HEK293 (cell line): ENCODE results near the gene FGD6.

Source experiments
- CTCF ChIA-PET: fragments of 350-600 bp; formaldehyde crosslinking; extraction: SDS; loops from one replicate; lab custom pipeline; 2021; ENCODE audit warnings: antibody characterized with exemption; lab: Yijun Ruan, JAX
- POLR2A ChIA-PET: fragments of 300-600 bp; formaldehyde crosslinking; extraction: SDS; loops from one replicate; lab custom pipeline; 2020; ENCODE audit warnings: antibody characterized with exemption, inconsistent platforms; lab: Yijun Ruan, JAX
- H3K27ac ChIP-seq: fragments of 200-500 bp; sonication (Bioruptor generic); 2 replicates; pipeline ENCODE4 v1.5.1; 2014; ENCODE audit warnings: low read depth, low read length, control low read depth, inconsistent platforms; ENCODE audit errors: extremely low read depth
- H3K36me3 ChIP-seq, 2 experiments: fragments of 200-500 bp in 1 of 2; sonication (Bioruptor generic) in 1 of 2; 1 replicate in 1 of 2; 2 replicates in 1 of 2; pipeline ENCODE4 v1.5.1; 2014 to 2017; ENCODE audit warnings: inconsistent platforms in 2 of 2, low read length in 2 of 2; ENCODE audit not compliant: control insufficient read depth in 2 of 2, insufficient read depth in 1 of 2
- H3K4me1 ChIP-seq: fragments of 200-500 bp; sonication (Bioruptor generic); 2 replicates; pipeline ENCODE4 v1.5.1; 2014; ENCODE audit warnings: mild to moderate bottlenecking, low read length, inconsistent platforms; ENCODE audit not compliant: control insufficient read depth, insufficient read depth
- H3K4me3 ChIP-seq: 2 replicates; pipeline ENCODE4 v1.5.1; 2011; ENCODE audit warnings: low read depth, mild to moderate bottlenecking, control low read depth, low read length, moderate library complexity
- H3K9me3 ChIP-seq: fragments of 200-500 bp; sonication (Bioruptor generic); 2 replicates; pipeline ENCODE4 v1.5.1; 2014; ENCODE audit warnings: low read depth, low read length, inconsistent platforms; ENCODE audit not compliant: control insufficient read depth, insufficient read depth
- BCL11B ChIP-seq: fragments of 450-650 bp; formaldehyde crosslinking; IDR thresholded peaks from 2 replicates; pipeline ENCODE4 v1.5.1; 2016; ENCODE audit warnings: low read depth, missing biosample characterization, missing genetic modification characterization
- GLI2 ChIP-seq: fragments of 450-650 bp; formaldehyde crosslinking; IDR thresholded peaks from 2 replicates; pipeline ENCODE4; 2017; ENCODE audit warnings: missing biosample characterization, missing genetic modification characterization, low read depth, borderline replicate concordance
- KLF1 ChIP-seq: fragments of 450-650 bp; formaldehyde crosslinking; IDR thresholded peaks from 2 replicates; pipeline ENCODE4 v1.5.1; 2016; ENCODE audit warnings: missing biosample characterization, missing genetic modification characterization
- PBX3 ChIP-seq: sonication (generic); formaldehyde crosslinking; IDR thresholded peaks from 2 replicates; pipeline ENCODE4 v1.8.1; 2022; ENCODE audit warnings: mild to moderate bottlenecking, moderate library complexity, missing genetic modification reagents
- PRDM1 ChIP-seq: fragments of 450-650 bp; formaldehyde crosslinking; IDR thresholded peaks from 2 replicates; pipeline ENCODE4; 2016; ENCODE audit warnings: missing biosample characterization, missing genetic modification characterization
- SCRT2 ChIP-seq: fragments of 450-650 bp; formaldehyde crosslinking; IDR thresholded peaks from 2 replicates; pipeline ENCODE4 v1.5.1; 2016; ENCODE audit warnings: missing biosample characterization, missing genetic modification characterization
- ZBTB20 ChIP-seq: fragments of 450-650 bp; formaldehyde crosslinking; IDR thresholded peaks from 2 replicates; pipeline ENCODE4 v1.5.1; 2016; ENCODE audit warnings: missing biosample characterization, missing genetic modification characterization
- ZNF202 ChIP-seq: fragments of 450-650 bp; formaldehyde crosslinking; IDR thresholded peaks from 2 replicates; pipeline ENCODE4 v1.5.1; 2016; ENCODE audit warnings: missing biosample characterization, missing genetic modification characterization, borderline replicate concordance
- ZNF248 ChIP-seq: fragments of 450-650 bp; formaldehyde crosslinking; IDR thresholded peaks from 2 replicates; pipeline ENCODE4 v1.5.1; 2017; ENCODE audit warnings: missing biosample characterization, missing genetic modification characterization
- ZNF324 ChIP-seq: fragments of 450-650 bp; formaldehyde crosslinking; IDR thresholded peaks from 2 replicates; pipeline ENCODE4 v1.5.1; 2016; ENCODE audit warnings: missing biosample characterization, missing genetic modification characterization
- ZNF335 ChIP-seq: fragments of 450-650 bp; formaldehyde crosslinking; conservative IDR thresholded peaks from 2 replicates; pipeline ENCODE4 v1.5.1; 2016; ENCODE audit warnings: missing biosample characterization, missing genetic modification characterization
- ZNF350 ChIP-seq: fragments of 450-650 bp; formaldehyde crosslinking; IDR thresholded peaks from 2 replicates; pipeline ENCODE4 v1.5.0; 2017; ENCODE audit warnings: missing biosample characterization, mild to moderate bottlenecking, missing genetic modification characterization
- ZNF394 ChIP-seq: fragments of 450-650 bp; formaldehyde crosslinking; IDR thresholded peaks from 2 replicates; pipeline ENCODE4 v1.5.1; 2016; ENCODE audit warnings: missing biosample characterization, missing genetic modification characterization, mild to moderate bottlenecking, moderate library complexity, borderline replicate concordance
- ZNF423 ChIP-seq: fragments of 450-650 bp; formaldehyde crosslinking; IDR thresholded peaks from 2 replicates; pipeline ENCODE4 v1.5.1; 2016; ENCODE audit warnings: missing biosample characterization, missing genetic modification characterization
- ZNF473 ChIP-seq: fragments of 450-650 bp; formaldehyde crosslinking; IDR thresholded peaks from 2 replicates; pipeline ENCODE4 v1.5.1; 2017; ENCODE audit warnings: missing biosample characterization, missing genetic modification characterization
- ZNF843 ChIP-seq: fragments of 450-650 bp; formaldehyde crosslinking; IDR thresholded peaks from 2 replicates; pipeline ENCODE4 v1.5.1; 2016; ENCODE audit warnings: missing biosample characterization, missing genetic modification characterization
- ZSCAN18 ChIP-seq: fragments of 450-650 bp; formaldehyde crosslinking; IDR thresholded peaks from 2 replicates; pipeline ENCODE4 v1.5.1; 2016; ENCODE audit warnings: missing biosample characterization, missing genetic modification characterization
- TF ChIP-seq, protein P1 (sequence below): fragments of 450-650 bp; formaldehyde crosslinking; IDR thresholded peaks from 2 replicates; pipeline ENCODE4 v1.5.1; 2016; ENCODE audit warnings: missing biosample characterization, missing genetic modification characterization
- TF ChIP-seq, protein P2 (sequence below): fragments of 450-650 bp; formaldehyde crosslinking; IDR thresholded peaks from 2 replicates; pipeline ENCODE4 v1.5.1; 2016; ENCODE audit warnings: missing biosample characterization, missing genetic modification characterization

The FGD6 gene

DNA sequence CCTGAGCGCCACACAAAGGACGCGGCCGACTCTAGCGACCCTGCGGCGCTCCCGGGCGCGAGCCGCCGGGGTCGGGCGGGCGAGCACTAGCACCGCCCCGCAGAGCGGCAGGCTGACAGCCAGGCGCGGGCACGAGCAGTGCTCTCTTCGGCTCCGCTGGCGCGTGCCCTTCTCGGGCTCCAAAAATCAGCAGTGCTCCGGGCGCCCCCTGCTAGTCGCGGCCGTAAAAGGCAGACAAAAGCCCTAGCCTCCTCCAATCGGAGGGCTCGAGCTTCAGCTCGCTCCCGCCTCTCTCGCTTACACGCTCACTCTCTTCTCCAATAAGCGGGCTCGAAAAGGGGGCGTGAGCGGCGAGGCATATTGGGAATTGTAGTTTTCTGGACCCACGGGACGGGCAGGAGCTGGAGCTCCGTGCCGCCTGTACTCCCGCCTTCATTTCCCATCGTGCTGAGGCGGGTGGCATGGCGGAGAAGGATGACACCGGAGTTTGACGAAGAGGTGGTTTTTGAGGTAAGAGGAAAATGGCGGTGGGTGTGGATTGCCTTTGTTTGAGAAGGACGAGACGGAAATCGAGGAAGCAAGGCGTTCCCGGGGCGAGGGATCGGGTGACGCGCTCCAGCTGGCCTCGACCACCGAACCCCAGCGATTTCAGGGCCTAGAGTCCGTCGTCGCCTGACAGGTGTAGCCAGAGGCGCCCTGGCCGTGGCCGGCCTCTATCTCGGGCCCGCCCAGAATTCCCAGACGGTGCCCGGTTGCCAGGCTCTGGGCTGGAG, at the start of gene FGD6, which contains the start of gene VEZT (continued):
- TF ChIP-seq ZNF202 (tag by site-specific recombination): no peak
- TF ChIP-seq ZBTB20 (tag by site-specific recombination): peak; percentile 85

GRCh38 chr12:95266254-95266653, 49.0 kb upstream of the FGD6 start:
- ChIA-PET CTCF (interaction anchor here (1.2 kb wide), 1 partner anchor 149 kb away, joined by 3 read pairs; no protein-coding TSS in a partner anchor), POLR2A (no interaction called here)
- H3K27ac ChIP-seq: no peak overlapping the region
- H3K9me3 ChIP-seq: no peaks in the 10 kb centered on the region
- peaks cover 43 to 62% of the 10 kb centered on the region in 2 experiments for H3K36me3 ChIP-seq
- H3K4me3 ChIP-seq: no peak overlapping the region
- TF ChIP-seq ZNF248 (tag by site-specific recombination) (no peak), ZNF324 (no peak), PBX3 (CRISPR knock-in tag) (no peak), KLF1 (tag by site-specific recombination) (no peak), ZSCAN18 (tag by site-specific recombination) (no peak), SCRT2 (tag by site-specific recombination) (no peak), ZNF335 (tag by site-specific recombination) (no peak), ZNF473 (tag by site-specific recombination) (no peak), ZNF350 (tag by site-specific recombination) (no peak)
- TF ChIP-seq, protein P1, sequence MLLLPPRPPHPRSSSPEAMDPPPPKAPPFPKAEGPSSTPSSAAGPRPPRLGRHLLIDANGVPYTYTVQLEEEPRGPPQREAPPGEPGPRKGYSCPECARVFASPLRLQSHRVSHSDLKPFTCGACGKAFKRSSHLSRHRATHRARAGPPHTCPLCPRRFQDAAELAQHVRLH: no peak
- no peaks in the 10 kb centered on the region for H3K4me1 ChIP-seq

- no peak for TF ChIP-seq ZNF843 (tag by site-specific recombination)
- TF ChIP-seq GLI2: no peak
- TF ChIP-seq ZNF394 (tag by site-specific recombination): no peak
- no peak for TF ChIP-seq ZNF350 (tag by site-specific recombination)
- TF ChIP-seq ZNF423 (tag by site-specific recombination): no peak
- no peak for TF ChIP-seq PRDM1 (tag by site-specific recombination)
- TF ChIP-seq, all 188 proteins: peak for 0
- no peaks in the 10 kb centered on the region for H3K9me3 ChIP-seq
- no peak overlapping the region for H3K27ac ChIP-seq
- ChIA-PET CTCF (interaction anchor here (0.7 to 1.2 kb wide), 2 partner anchors 44 to 148 kb away, joined by 3 read pairs; no protein-coding TSS in a partner anchor), POLR2A (no interaction called here)
- no peak overlapping the region for H3K4me3 ChIP-seq
- H3K4me1 ChIP-seq: no peaks in the 10 kb centered on the region
- peaks cover 43 to 65% of the 10 kb centered on the region in 2 experiments for H3K36me3 ChIP-seq
Observed at GRCh38 chr12:95265765-95266164, 48.5 kb upstream of the FGD6 start.

- Histone ChIP-seq H3K9me3 (no peaks in the 10 kb centered on the region), H3K27ac (no peak overlapping the region), H3K4me3 (no peak overlapping the region), H3K36me3 (peaks cover 41 to 68% of the 10 kb centered on the region in 2 experiments), H3K4me1 (peaks cover 5% of the 10 kb centered on the region; the same call in 1 of the 2 replicates)
- no peak for TF ChIP-seq BCL11B (tag by site-specific recombination)
- TF ChIP-seq, protein P2, sequence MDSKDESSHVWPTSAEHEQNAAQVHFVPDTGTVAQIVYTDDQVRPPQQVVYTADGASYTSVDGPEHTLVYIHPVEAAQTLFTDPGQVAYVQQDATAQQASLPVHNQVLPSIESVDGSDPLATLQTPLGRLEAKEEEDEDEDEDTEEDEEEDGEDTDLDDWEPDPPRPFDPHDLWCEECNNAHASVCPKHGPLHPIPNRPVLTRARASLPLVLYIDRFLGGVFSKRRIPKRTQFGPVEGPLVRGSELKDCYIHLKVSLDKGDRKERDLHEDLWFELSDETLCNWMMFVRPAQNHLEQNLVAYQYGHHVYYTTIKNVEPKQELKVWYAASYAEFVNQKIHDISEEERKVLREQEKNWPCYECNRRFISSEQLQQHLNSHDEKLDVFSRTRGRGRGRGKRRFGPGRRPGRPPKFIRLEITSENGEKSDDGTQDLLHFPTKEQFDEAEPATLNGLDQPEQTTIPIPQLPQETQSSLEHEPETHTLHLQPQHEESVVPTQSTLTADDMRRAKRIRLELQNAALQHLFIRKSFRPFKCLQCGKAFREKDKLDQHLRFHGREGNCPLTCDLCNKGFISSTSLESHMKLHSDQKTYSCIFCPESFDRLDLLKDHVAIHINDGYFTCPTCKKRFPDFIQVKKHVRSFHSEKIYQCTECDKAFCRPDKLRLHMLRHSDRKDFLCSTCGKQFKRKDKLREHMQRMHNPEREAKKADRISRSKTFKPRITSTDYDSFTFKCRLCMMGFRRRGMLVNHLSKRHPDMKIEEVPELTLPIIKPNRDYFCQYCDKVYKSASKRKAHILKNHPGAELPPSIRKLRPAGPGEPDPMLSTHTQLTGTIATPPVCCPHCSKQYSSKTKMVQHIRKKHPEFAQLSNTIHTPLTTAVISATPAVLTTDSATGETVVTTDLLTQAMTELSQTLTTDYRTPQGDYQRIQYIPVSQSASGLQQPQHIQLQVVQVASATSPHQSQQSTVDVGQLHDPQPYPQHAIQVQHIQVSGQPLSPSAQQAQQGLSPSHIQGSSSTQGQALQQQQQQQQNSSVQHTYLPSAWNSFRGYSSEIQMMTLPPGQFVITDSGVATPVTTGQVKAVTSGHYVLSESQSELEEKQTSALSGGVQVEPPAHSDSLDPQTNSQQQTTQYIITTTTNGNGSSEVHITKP (tag by site-specific recombination): 0 out of 2 replicates have a peak, but pooled peaks have one; percentile 21
- POLR2A ChIA-PET: no interaction called here
- CTCF ChIA-PET: interaction anchor here (0.5 to 0.8 kb wide), 4 partner anchors 26 to 315 kb away, joined by 3 to 4 read pairs (median 3); no protein-coding TSS in a partner anchor
Observed at GRCh38 chr12:95262808-95263207, 45.5 kb upstream of the FGD6 start.
